IMR-90 (cell line): ENCODE data around the gene MND1. TPM values are rescaled to one million over a fixed set of nuclear protein-coding genes. Genes with fewer than 3 reads are reported as not detected.

Experiments used
- ATAC-seq: fragments of 200-7000 bp; cut with Tn5 transposase; 2 replicates; pipeline ENCODE4 v1.9.1; 2020; ENCODE audit warnings: low read depth, mild to moderate bottlenecking, moderate library complexity
- BruUV-seq: library from RNA; stranded (reverse); fragments of 400-500 nt; replicated peaks from 2 replicates; lab custom pipeline; 2021; lab: Mats Ljungman, UMichigan
- CTCF ChIA-PET: fragments of 300-600 bp; formaldehyde crosslinking; extraction: SDS; loops from one replicate; lab custom pipeline; 2021; ENCODE audit warnings: antibody characterized with exemption; lab: Yijun Ruan, JAX
- POLR2A ChIA-PET: fragments of 300-600 bp; sonication (Branson Sonifier 250); formaldehyde crosslinking; loops from one replicate; lab custom pipeline; 2022; ENCODE audit warnings: antibody characterized with exemption; ENCODE audit not compliant: unreplicated experiment; lab: Charles Lee
- DNase-seq: peaks from one replicate; pipeline ENCODE4 v3.0.0; 2013
- H2AFZ ChIP-seq: replicated peaks from 2 replicates; pipeline ENCODE3; 2013; ENCODE audit warnings: low read length, mild to moderate bottlenecking; ENCODE audit not compliant: poor library complexity
- H2AK5ac ChIP-seq: 2 replicates; pipeline ENCODE4 v1.6.1; 2013; ENCODE audit warnings: low read depth, low read length, inconsistent platforms
- H2AK9ac ChIP-seq: replicated peaks from 2 replicates; pipeline ENCODE3; 2013; ENCODE audit warnings: mild to moderate bottlenecking, low read depth, low read length, moderate library complexity; ENCODE audit not compliant: poor library complexity
- H2BK120ac ChIP-seq: 2 replicates; pipeline ENCODE4 v1.6.1; 2013; ENCODE audit warnings: low read depth, low read length, inconsistent platforms
- H2BK15ac ChIP-seq: 3 replicates; pipeline ENCODE4 v1.6.1; 2013; ENCODE audit warnings: low read depth, low read length, inconsistent platforms
- H2BK20ac ChIP-seq: 2 replicates; pipeline ENCODE4 v1.6.1; 2013; ENCODE audit warnings: low read depth, mild to moderate bottlenecking, inconsistent platforms, low read length, moderate library complexity
- H2BK5ac ChIP-seq: 2 replicates; pipeline ENCODE4 v1.6.1; 2013; ENCODE audit warnings: mild to moderate bottlenecking, low read depth, low read length, inconsistent platforms; ENCODE audit not compliant: poor library complexity, severe bottlenecking
- H3K14ac ChIP-seq: replicated peaks from 2 replicates; pipeline ENCODE4 v1.6.1; 2013; ENCODE audit warnings: low read depth, low read length, inconsistent platforms
- H3K18ac ChIP-seq: 2 replicates; pipeline ENCODE4 v1.6.1; 2013; ENCODE audit warnings: low read depth, low read length, control low read depth
- H3K23ac ChIP-seq: 2 replicates; pipeline ENCODE4 v1.6.1; 2013; ENCODE audit warnings: low read depth, low read length, inconsistent platforms
- H3K27ac ChIP-seq: 2 replicates; pipeline ENCODE4 v1.5.1; 2013; ENCODE audit warnings: mild to moderate bottlenecking, control low read depth, low read length; ENCODE audit not compliant: insufficient read depth
- H3K27me3 ChIP-seq: 2 replicates; pipeline ENCODE4 v1.6.1; 2013; ENCODE audit warnings: low read length; ENCODE audit not compliant: control insufficient read depth, insufficient read depth
- H3K36me3 ChIP-seq: 2 replicates; pipeline ENCODE4 v1.6.1; 2013; ENCODE audit warnings: low read length, mixed read lengths; ENCODE audit not compliant: control insufficient read depth, insufficient read depth
- H3K4ac ChIP-seq: 2 replicates; pipeline ENCODE4 v1.6.1; 2013; ENCODE audit warnings: low read depth, low read length, inconsistent platforms
- H3K4me1 ChIP-seq: 2 replicates; pipeline ENCODE4 v1.6.1; 2013; ENCODE audit warnings: low read length, mixed read lengths; ENCODE audit not compliant: control insufficient read depth, insufficient read depth
- H3K4me2 ChIP-seq: 2 replicates; pipeline ENCODE4 v1.6.1; 2013; ENCODE audit warnings: low read depth, mild to moderate bottlenecking, control low read depth, low read length, moderate library complexity
- H3K4me3 ChIP-seq: 2 replicates; pipeline ENCODE4 v1.5.1; 2013; ENCODE audit warnings: low read depth, mild to moderate bottlenecking, control low read depth, low read length, moderate library complexity; ENCODE audit not compliant: insufficient read depth
- H3K56ac ChIP-seq: 2 replicates; pipeline ENCODE4 v1.6.1; 2013; ENCODE audit warnings: low read length, inconsistent platforms; ENCODE audit not compliant: insufficient read depth; ENCODE audit errors: extremely low read depth
- H3K79me1 ChIP-seq, 2 experiments: 2 replicates each; pipeline ENCODE4 v1.6.1; 2013; ENCODE audit warnings: low read length in 2 of 2, inconsistent platforms in 1 of 2, low read depth in 1 of 2
- H3K9ac ChIP-seq: 2 replicates; pipeline ENCODE4 v1.6.1; 2013; ENCODE audit warnings: low read depth, low read length, control low read depth
- H3K9me1 ChIP-seq: 2 replicates; pipeline ENCODE4 v1.6.1; 2013; ENCODE audit warnings: low read length, inconsistent platforms; ENCODE audit not compliant: insufficient read depth
- H3K9me3 ChIP-seq: 2 replicates; pipeline ENCODE4 v1.6.1; 2013; ENCODE audit warnings: low read length; ENCODE audit not compliant: control insufficient read depth, insufficient read depth
- H4K20me1 ChIP-seq: 2 replicates; pipeline ENCODE4 v1.6.1; 2013; ENCODE audit warnings: low read length, inconsistent platforms; ENCODE audit not compliant: insufficient read depth
- H4K5ac ChIP-seq: 2 replicates; pipeline ENCODE4 v1.6.1; 2013; ENCODE audit warnings: mild to moderate bottlenecking, low read depth, low read length, control low read depth
- H4K8ac ChIP-seq, 2 experiments: 2 replicates each; pipeline ENCODE4 v1.6.1; 2013; ENCODE audit warnings: low read depth in 2 of 2, low read length in 2 of 2, control low read depth in 1 of 2, inconsistent platforms in 1 of 2
- H4K91ac ChIP-seq: 2 replicates; pipeline ENCODE4 v1.6.1; 2013; ENCODE audit warnings: low read depth, low read length, inconsistent platforms; ENCODE audit not compliant: insufficient read depth
- CTCF ChIP-seq: conservative IDR thresholded peaks from 2 replicates; pipeline ENCODE4 v1.5.1; 2012; ENCODE audit warnings: mild to moderate bottlenecking, low read depth, low read length, improper control_type of control experiment
- MXI1 ChIP-seq: IDR thresholded peaks from 2 replicates; pipeline ENCODE4 v1.6.1; 2012; ENCODE audit warnings: low read depth, mild to moderate bottlenecking, low read length, moderate library complexity, borderline replicate concordance
- RAD21 ChIP-seq: IDR thresholded peaks from 2 replicates; pipeline ENCODE4 v1.6.1; 2012; ENCODE audit warnings: low read length, improper control_type of control experiment
- SMC3 ChIP-seq: fragments of 150-350 bp; IDR thresholded peaks from 2 replicates; pipeline ENCODE4 v1.6.1; 2016; ENCODE audit warnings: low read depth, mild to moderate bottlenecking, antibody characterized with exemption, low read length, moderate library complexity
- WGBS, 2 experiments: methylation state at CpG; one replicate each; pipeline versions ENCODE4 v1.1.5 to v1.1.7; 2013; ENCODE audit warnings: missing lambda C conversion rate in 2 of 2; ENCODE audit not compliant: insufficient read length in 1 of 2; ENCODE audit errors: extremely low coverage in 2 of 2; 5-methylcytosine and 5-hydroxymethylcytosine counted together
- dilution Hi-C: fragments of 300-500 bp; cut with HindIII; formaldehyde crosslinking; loops from one replicate; pipeline ENCODE4 v1.14.3; 2018; ENCODE audit warnings: low sequenced_read_pairs; ENCODE audit not compliant: unreplicated experiment
- in situ Hi-C: fragments of 300-500 bp; cut with MboI; formaldehyde crosslinking; loops from 3 replicates; pipeline ENCODE4 v1.14.3; 2019; ENCODE audit warnings: low sequenced_read_pairs, inconsistent platforms, mixed read lengths
- intact Hi-C: fragments of 100-400 bp; cut with micrococcal nuclease; formaldehyde crosslinking; loops from 2 replicates; pipeline ENCODE4 v1.10.0; 2022
- polyA plus RNA-seq, 3 experiments: library from polyadenylated mRNA; depleted of rRNA; stranded (reverse); fragments of >200 nt; gene quantifications; 2 replicates each; pipeline ENCODE4 v1.2.3, GENCODE V29; 2012; ENCODE audit warnings: low replicate concordance in 1 of 3
- total RNA-seq: library from RNA; depleted of rRNA; stranded (reverse); fragments of >200 nt; gene quantifications from 2 replicates; pipeline ENCODE4 v1.2.3, GENCODE V29; 2012

Gene MND1
- total and polyA plus RNA-seq, 2 of the 4 experiments (the other 2 are of a cell fraction), result 0.36 to 3.5 TPM

DNA sequence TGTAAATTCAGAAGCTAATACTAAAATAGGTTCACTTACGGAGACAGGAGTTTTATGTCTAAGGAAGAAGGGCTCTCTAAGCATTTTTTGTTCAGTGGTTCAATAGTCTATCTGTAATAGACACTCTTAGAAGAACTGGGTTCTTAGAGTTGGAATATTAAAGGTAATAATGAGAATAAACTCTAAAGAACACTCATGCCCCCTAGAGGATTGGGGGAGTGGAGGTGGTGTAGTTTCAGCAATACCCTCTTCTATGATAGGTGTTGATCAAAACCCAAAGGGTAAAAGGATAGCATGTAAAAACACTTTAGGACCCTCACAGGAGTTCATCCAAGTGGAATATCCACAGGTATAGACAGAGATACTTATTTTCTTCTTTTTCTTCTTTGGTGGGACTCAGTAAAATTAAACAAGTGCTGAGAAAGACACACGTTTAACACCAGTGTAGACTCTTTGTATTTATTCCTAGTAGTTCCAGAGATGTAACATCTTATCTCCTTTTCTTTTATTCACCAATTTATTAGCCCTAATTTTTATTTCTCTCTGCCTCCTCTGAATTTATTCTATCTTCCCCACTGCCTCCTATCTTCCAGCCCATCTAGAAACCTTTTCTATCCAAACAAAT lies 25.7 kb upstream of the MND1 start:
- Histone ChIP-seq H3K9me1 (no peaks in the 10 kb centered on the region), H2BK20ac (no peak overlapping the region), H3K9ac (no peak overlapping the region), H4K20me1 (no peaks in the 10 kb centered on the region), H3K4me2 (no peak overlapping the region), H4K8ac (no peak overlapping the region), H2AK5ac (no peak overlapping the region), H3K56ac (no peak overlapping the region), H2AK9ac (no peak overlapping the region), H3K27ac (no peak overlapping the region), H4K91ac (no peak overlapping the region), H4K5ac (no peak overlapping the region), H3K79me1 (no peaks in the 10 kb centered on the region; a peak in 1 of 4 replicates), H3K14ac (no peak overlapping the region), H3K4me3 (no peak overlapping the region), H3K36me3 (peaks cover 9% of the 10 kb centered on the region), H2AFZ (no peak overlapping the region), H3K4ac (no peak overlapping the region), H3K18ac (no peak overlapping the region), H3K27me3 (no peaks in the 10 kb centered on the region), H3K23ac (no peak overlapping the region), H3K9me3 (no peaks in the 10 kb centered on the region), H2BK5ac (no peak overlapping the region), H2BK15ac (no peak overlapping the region), H3K4me1 (no peaks in the 10 kb centered on the region), H2BK120ac (no peak overlapping the region)
- in situ Hi-C loops (loop anchor here (5.0 kb wide), 1 partner anchor 177 kb away; no protein-coding TSS in a partner anchor), intact Hi-C loops (loop anchor here (1.0 to 5.0 kb wide), 3 partner anchors 112 to 237 kb away; no protein-coding TSS in a partner anchor), dilution Hi-C loops (no loop called here)
- no CpG with 5 or more reads among the region's 2 CpGs for WGBS, 2 experiments
- ChIA-PET POLR2A (no interaction called here), CTCF (interaction anchor here (0.8 to 2.2 kb wide), 3 partner anchors 25 to 325 kb away, joined by 3 to 8 read pairs (median 3); no protein-coding TSS in a partner anchor)
- DNase-seq (peak; percentile 54), ATAC-seq (peak; percentile 90)
- TF ChIP-seq RAD21 (peak; percentile 84), MXI1 (no peak), CTCF (peak; percentile 80), SMC3 (peak; percentile 86)
- BruUV-seq, result no TSS peak
